ENCODE results near the gene OTUB1. TPM values are rescaled to one million over a fixed set of nuclear protein-coding genes. Genes with fewer than 3 reads are reported as not detected.
A peak's percentile ranks its signal among the peaks of the same experiment; 100 is the strongest.

Gene OTUB1
- polyA plus RNA-seq, 1 donor (not counting 4 experiments of a cell fraction or from before 2014, with no cell fraction given) = 106 TPM

DNA sequence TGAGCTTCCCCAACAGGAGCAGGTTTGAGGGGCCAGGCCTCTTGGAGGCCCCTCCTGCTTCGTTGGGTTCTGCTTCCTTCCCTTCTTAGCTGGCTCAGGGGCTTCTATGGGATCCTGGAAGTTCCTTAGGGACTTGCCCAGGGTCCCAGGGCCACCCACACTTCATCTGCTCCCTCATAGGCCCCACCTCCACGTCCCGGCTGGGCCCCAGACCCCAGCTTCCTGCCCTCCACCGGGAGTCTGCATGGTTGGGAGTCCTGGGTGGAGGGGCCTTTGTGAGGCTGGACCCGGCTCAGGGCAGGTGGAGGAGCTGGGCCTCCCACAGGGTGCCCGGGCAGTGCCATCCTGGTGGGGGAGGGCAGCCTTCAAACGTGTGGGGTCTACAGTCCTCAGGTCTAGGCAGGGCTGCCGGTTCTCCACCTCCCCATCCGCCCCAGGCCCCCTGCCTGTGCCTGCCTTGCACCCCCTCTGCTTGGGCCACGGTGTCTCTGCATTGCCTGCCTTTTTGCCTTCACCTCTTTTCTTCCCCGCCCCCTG is 11.6 kb downstream of the OTUB1 start:
- H3K4me2 ChIP-seq (ENCODE audit: control insufficient read depth, extremely low read depth, insufficient read depth, low read depth, low read length) = no peak overlapping the region
- no peak overlapping the region for H3K4me3 ChIP-seq (ENCODE audit: control insufficient read depth in 2 of 3, extremely low read depth in 1 of 3, insufficient read depth in 2 of 3, low read depth in 1 of 3, low read length in 3 of 3)
- TF ChIP-seq, protein P1, sequence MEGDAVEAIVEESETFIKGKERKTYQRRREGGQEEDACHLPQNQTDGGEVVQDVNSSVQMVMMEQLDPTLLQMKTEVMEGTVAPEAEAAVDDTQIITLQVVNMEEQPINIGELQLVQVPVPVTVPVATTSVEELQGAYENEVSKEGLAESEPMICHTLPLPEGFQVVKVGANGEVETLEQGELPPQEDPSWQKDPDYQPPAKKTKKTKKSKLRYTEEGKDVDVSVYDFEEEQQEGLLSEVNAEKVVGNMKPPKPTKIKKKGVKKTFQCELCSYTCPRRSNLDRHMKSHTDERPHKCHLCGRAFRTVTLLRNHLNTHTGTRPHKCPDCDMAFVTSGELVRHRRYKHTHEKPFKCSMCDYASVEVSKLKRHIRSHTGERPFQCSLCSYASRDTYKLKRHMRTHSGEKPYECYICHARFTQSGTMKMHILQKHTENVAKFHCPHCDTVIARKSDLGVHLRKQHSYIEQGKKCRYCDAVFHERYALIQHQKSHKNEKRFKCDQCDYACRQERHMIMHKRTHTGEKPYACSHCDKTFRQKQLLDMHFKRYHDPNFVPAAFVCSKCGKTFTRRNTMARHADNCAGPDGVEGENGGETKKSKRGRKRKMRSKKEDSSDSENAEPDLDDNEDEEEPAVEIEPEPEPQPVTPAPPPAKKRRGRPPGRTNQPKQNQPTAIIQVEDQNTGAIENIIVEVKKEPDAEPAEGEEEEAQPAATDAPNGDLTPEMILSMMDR (optimal IDR thresholded peaks at IDR 0.05 in 1 of 3, IDR thresholded peaks at IDR 0.05 in 1 of 3, conservative IDR thresholded peaks at IDR 0.05 in 1 of 3; ENCODE audit: extremely low read depth in 1 of 3, insufficient read depth in 2 of 3, low read length in 3 of 3) = no peak
- TF ChIP-seq EZH2 (IDR thresholded peaks at IDR 0.05; ENCODE audit: low read length) = no peak
- H3K9ac ChIP-seq (ENCODE audit: control insufficient read depth, extremely low read depth, insufficient read depth, low read length) = no peak overlapping the region
- FAIRE-seq = no peak
- H3K36me3 ChIP-seq (ENCODE audit: control insufficient read depth in 2 of 2, extremely low read depth in 1 of 2, insufficient read depth in 2 of 2, low read length in 2 of 2) = peaks cover 12 to 27% of the 10 kb centered on the region in 2 experiments
- peaks cover 10% of the 10 kb centered on the region for H3K4me1 ChIP-seq (ENCODE audit: control insufficient read depth, extremely low read depth, insufficient read depth, low read length)
- no peaks in the 10 kb centered on the region for H3K9me3 ChIP-seq (ENCODE audit: control insufficient read depth, low read depth, low read length)
- no peak for DNase-seq (ENCODE audit: low read depth, low spot score)
- dilution Hi-C loops (cut with MboI; ENCODE audit: extremely low pct_ligation_motif_present, low sequenced_read_pairs) = no loop called here
- peaks cover 2% of the 10 kb centered on the region for H3K9me1 ChIP-seq (ENCODE audit: control insufficient read depth, extremely low read depth, insufficient read depth, low read length)
- H2AFZ ChIP-seq (ENCODE audit: control insufficient read depth, low read length) = no peak overlapping the region
- peaks cover 8% of the 10 kb centered on the region for H3K79me2 ChIP-seq (ENCODE audit: control insufficient read depth, insufficient read depth, low read length)
- no peaks in the 10 kb centered on the region for H3K27me3 ChIP-seq (ENCODE audit: control insufficient read depth, extremely low read depth, insufficient read depth, low read length)
- H3K27ac ChIP-seq (ENCODE audit: control insufficient read depth, insufficient read depth, low read length) = no peak overlapping the region
- H4K20me1 ChIP-seq (ENCODE audit: control insufficient read depth, extremely low read depth, insufficient read depth, low read length) = peaks cover 8% of the 10 kb centered on the region

DNA sequence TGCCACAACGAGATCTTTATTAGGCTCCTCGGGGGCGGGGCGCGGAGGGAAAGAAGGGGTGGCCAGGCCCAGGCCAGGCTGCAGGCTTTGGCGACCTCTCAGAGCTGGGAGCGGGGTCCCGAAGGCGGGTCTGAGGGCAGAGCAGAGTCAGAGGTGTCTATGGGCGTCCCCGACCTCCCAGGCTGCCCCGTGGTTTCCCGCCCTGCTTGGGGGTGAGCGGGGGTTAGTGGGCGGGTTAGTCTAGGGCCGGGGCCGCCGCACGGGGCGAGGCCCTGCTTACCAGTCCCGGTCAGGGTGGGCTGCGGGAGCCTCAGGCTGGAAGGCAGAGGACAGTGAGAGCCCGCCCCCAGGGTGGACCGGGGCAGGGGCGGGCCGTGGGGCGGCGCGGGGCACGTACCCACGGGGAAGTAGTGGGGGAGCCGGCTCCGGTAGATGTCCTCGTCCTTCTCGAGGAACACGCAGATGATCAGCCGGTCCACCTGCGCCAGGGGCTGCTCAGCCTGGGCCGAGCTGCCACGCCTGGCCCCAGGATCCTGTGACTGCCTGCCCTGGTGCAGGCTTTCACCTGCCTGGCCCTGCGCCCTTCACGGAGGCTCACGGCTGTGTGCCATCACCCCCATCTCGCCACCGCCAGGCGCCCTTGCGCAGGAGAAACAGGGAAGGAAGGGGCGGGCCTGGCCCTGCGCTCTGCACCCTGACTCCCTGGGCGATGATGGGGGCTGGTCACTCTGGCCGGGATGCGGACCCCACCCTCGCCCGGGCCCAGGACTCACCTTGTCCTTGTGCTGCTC is 12.5 kb downstream of the OTUB1 start:
- Histone ChIP-seq H2AFZ (ENCODE audit: control insufficient read depth, low read length) (no peak overlapping the region), H3K9ac (ENCODE audit: control insufficient read depth, extremely low read depth, insufficient read depth, low read length) (no peak overlapping the region), H3K4me1 (ENCODE audit: control insufficient read depth, extremely low read depth, insufficient read depth, low read length) (peaks cover 10% of the 10 kb centered on the region), H3K4me2 (ENCODE audit: control insufficient read depth, extremely low read depth, insufficient read depth, low read depth, low read length) (peak overlapping the region; percentile 16), H3K79me2 (ENCODE audit: control insufficient read depth, insufficient read depth, low read length) (peaks cover 3% of the 10 kb centered on the region), H3K4me3 (ENCODE audit: control insufficient read depth in 2 of 3, extremely low read depth in 1 of 3, insufficient read depth in 2 of 3, low read depth in 1 of 3, low read length in 3 of 3) (no peak overlapping the region), H4K20me1 (ENCODE audit: control insufficient read depth, extremely low read depth, insufficient read depth, low read length) (peaks cover 6% of the 10 kb centered on the region), H3K36me3 (ENCODE audit: control insufficient read depth in 2 of 2, extremely low read depth in 1 of 2, insufficient read depth in 2 of 2, low read length in 2 of 2) (peaks cover 12 to 24% of the 10 kb centered on the region in 2 experiments), H3K9me3 (ENCODE audit: control insufficient read depth, low read depth, low read length) (no peaks in the 10 kb centered on the region), H3K9me1 (ENCODE audit: control insufficient read depth, extremely low read depth, insufficient read depth, low read length) (peaks cover 2% of the 10 kb centered on the region), H3K27me3 (ENCODE audit: control insufficient read depth, extremely low read depth, insufficient read depth, low read length) (no peaks in the 10 kb centered on the region), H3K27ac (ENCODE audit: control insufficient read depth, insufficient read depth, low read length) (no peak overlapping the region)
- TF ChIP-seq, protein P1 (optimal IDR thresholded peaks at IDR 0.05 in 1 of 3, IDR thresholded peaks at IDR 0.05 in 1 of 3, conservative IDR thresholded peaks at IDR 0.05 in 1 of 3; ENCODE audit: extremely low read depth in 1 of 3, insufficient read depth in 2 of 3, low read length in 3 of 3) = peak in 2 of 3 experiments; percentile 29 to 35
- TF ChIP-seq EZH2 (IDR thresholded peaks at IDR 0.05; ENCODE audit: low read length) = no peak
- DNase-seq (ENCODE audit: low read depth, low spot score) (no peak), FAIRE-seq (no peak)
- dilution Hi-C loops (cut with MboI; ENCODE audit: extremely low pct_ligation_motif_present, low sequenced_read_pairs) = no loop called here
